ENCODE results near the gene U2AF2.

DNA sequence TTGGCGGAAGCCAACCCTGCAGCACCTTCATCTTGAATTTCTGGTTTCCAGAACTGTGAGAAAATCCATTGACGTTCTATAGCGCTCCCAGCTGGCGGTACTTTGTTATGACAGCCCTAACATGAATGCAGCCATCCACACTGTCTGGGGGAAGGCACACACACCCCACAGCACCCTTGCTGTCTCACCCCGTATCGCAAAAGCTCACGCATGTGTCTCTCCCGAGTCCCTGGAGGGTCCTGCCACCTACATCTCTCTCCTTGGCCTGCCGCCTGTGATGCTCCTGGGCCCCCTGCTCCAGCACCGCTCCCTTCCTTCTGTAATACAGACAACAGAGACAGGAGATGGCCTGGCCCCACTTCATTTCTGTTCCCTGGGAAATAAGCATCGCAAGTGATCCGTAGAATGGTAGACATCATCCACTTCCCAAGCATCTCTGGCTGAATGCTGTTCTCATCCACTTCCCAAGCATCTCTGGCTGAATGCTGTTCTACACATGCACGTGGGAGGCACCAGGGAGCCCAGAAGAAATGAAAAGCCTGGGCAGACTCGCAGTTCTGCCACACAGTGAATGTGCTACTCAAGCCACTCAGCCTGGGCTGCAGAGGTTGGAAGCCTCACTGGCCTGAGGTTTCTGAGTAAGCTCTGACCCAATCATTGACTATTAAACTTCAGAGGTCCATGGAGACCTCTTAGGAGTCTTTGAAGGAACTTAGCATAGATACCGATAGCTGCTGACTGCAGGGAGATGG is 49.8 kb downstream of the U2AF2 start:
- TF ChIP-seq CTCF (conservative IDR thresholded peaks at IDR 0.05 in 1 of 2, IDR thresholded peaks at IDR 0.05 in 1 of 2; ENCODE audit: extremely low read depth in 1 of 2, insufficient read depth in 1 of 2, low read depth in 1 of 2, low read length in 2 of 2) (no peak), EZH2 (IDR thresholded peaks at IDR 0.05; ENCODE audit: borderline replicate concordance, low read length) (no peak)
